ENCODE data around the gene LMAN1. TPM values are rescaled to one million over a fixed set of nuclear protein-coding genes. Genes with fewer than 3 reads are reported as not detected.

Gene LMAN1
- total RNA-seq, 1 experiment from 2014 or later: 174 TPM

GRCh38 chr18:59353079-59353680 is 5.9 kb downstream of the LMAN1 start:
- H3K36me3 Mint-ChIP-seq (ENCODE audit: insufficient read depth, unreplicated experiment): peaks cover 52% of the 10 kb centered on the region
- CTCF ChIA-PET: no interaction called here
- no peak overlapping the region for H3K27ac Mint-ChIP-seq (ENCODE audit: unreplicated experiment)
- no peak overlapping the region for H3K4me3 Mint-ChIP-seq (ENCODE audit: low read depth, unreplicated experiment)
- H3K9me3 Mint-ChIP-seq (ENCODE audit: low read depth, unreplicated experiment): no peaks in the 10 kb centered on the region
- intact Hi-C loops (cut with micrococcal nuclease; ENCODE audit: unreplicated experiment): no loop called here
- BruUV-seq (replicated peaks): no TSS peak
- DNase-seq: no peak
- TF ChIP-seq CTCF (IDR thresholded peaks at IDR 0.05; ENCODE audit: unreplicated experiment): no peak
- no peaks in the 10 kb centered on the region for H3K27me3 Mint-ChIP-seq (ENCODE audit: unreplicated experiment)
- peaks cover 22% of the 10 kb centered on the region for H3K4me1 Mint-ChIP-seq (ENCODE audit: low read depth, unreplicated experiment)

- H3K4me1 Mint-ChIP-seq (ENCODE audit: low read depth, unreplicated experiment): peaks cover 20% of the 10 kb centered on the region
- intact Hi-C loops (cut with micrococcal nuclease; ENCODE audit: unreplicated experiment): no loop called here
- no peak overlapping the region for H3K27ac Mint-ChIP-seq (ENCODE audit: unreplicated experiment)
- no peaks in the 10 kb centered on the region for H3K9me3 Mint-ChIP-seq (ENCODE audit: low read depth, unreplicated experiment)
- TF ChIP-seq CTCF (IDR thresholded peaks at IDR 0.05; ENCODE audit: unreplicated experiment): no peak
- BruUV-seq (replicated peaks): no TSS peak
- no peaks in the 10 kb centered on the region for H3K27me3 Mint-ChIP-seq (ENCODE audit: unreplicated experiment)
- no peak for DNase-seq
- peaks cover 46% of the 10 kb centered on the region for H3K36me3 Mint-ChIP-seq (ENCODE audit: insufficient read depth, unreplicated experiment)
- H3K4me3 Mint-ChIP-seq (ENCODE audit: low read depth, unreplicated experiment): no peak overlapping the region
- CTCF ChIA-PET: no interaction called here
Observed at GRCh38 chr18:59352250-59352855, 6.7 kb downstream of the LMAN1 start.

GRCh38 chr18:59345556-59345955 is 13.5 kb downstream of the LMAN1 start:
- Mint-ChIP-seq H3K36me3 (ENCODE audit: insufficient read depth, unreplicated experiment) (peaks cover 67% of the 10 kb centered on the region), H3K4me1 (ENCODE audit: low read depth, unreplicated experiment) (peaks cover 53% of the 10 kb centered on the region), H3K27me3 (ENCODE audit: unreplicated experiment) (no peaks in the 10 kb centered on the region), H3K9me3 (ENCODE audit: low read depth, unreplicated experiment) (no peaks in the 10 kb centered on the region), H3K4me3 (ENCODE audit: low read depth, unreplicated experiment) (no peak overlapping the region), H3K27ac (ENCODE audit: unreplicated experiment) (no peak overlapping the region)
- CTCF ChIA-PET: interaction anchor here (1.0 kb wide), 1 partner anchor 10 kb away, joined by 6 read pairs; no protein-coding TSS in a partner anchor
- BruUV-seq (replicated peaks): no TSS peak
- no peak for TF ChIP-seq CTCF (IDR thresholded peaks at IDR 0.05; ENCODE audit: unreplicated experiment)
- intact Hi-C loops (cut with micrococcal nuclease; ENCODE audit: unreplicated experiment): no loop called here
- DNase-seq: no peak

GRCh38 chr18:59344996-59345395 is 14.1 kb downstream of the LMAN1 start:
- no peak for TF ChIP-seq CTCF (IDR thresholded peaks at IDR 0.05; ENCODE audit: unreplicated experiment)
- Mint-ChIP-seq H3K27me3 (ENCODE audit: unreplicated experiment) (no peaks in the 10 kb centered on the region), H3K27ac (ENCODE audit: unreplicated experiment) (no peak overlapping the region), H3K4me3 (ENCODE audit: low read depth, unreplicated experiment) (no peak overlapping the region), H3K9me3 (ENCODE audit: low read depth, unreplicated experiment) (no peaks in the 10 kb centered on the region), H3K36me3 (ENCODE audit: insufficient read depth, unreplicated experiment) (peaks cover 69% of the 10 kb centered on the region), H3K4me1 (ENCODE audit: low read depth, unreplicated experiment) (peaks cover 55% of the 10 kb centered on the region)
- no peak for DNase-seq
- BruUV-seq (replicated peaks): no TSS peak
- intact Hi-C loops (cut with micrococcal nuclease; ENCODE audit: unreplicated experiment): no loop called here
- CTCF ChIA-PET: interaction anchor here (1.0 kb wide), 1 partner anchor 11 kb away, joined by 6 read pairs; no protein-coding TSS in a partner anchor
